Sigmoid colon (tissue), 4 donors: Measurements from ENCODE around the gene ZNF684.

Experiments
- CTCF ChIP-seq, 4 experiments: fragments of 450-650 bp in 3 of 4; fragments of 200-600 bp in 1 of 4; IDR thresholded peaks; one replicate each; pipeline ENCODE4 v1.5.1; 2016 to 2019; ENCODE audit warnings: antibody characterized with exemption in 4 of 4, mild to moderate bottlenecking in 3 of 4, moderate library complexity in 2 of 4
- POLR2A ChIP-seq, 2 donors: fragments of 450-650 bp; IDR thresholded peaks; one replicate each; pipeline ENCODE4 v1.6.1; 2016; ENCODE audit warnings: antibody characterized with exemption in 2 of 2, mild to moderate bottlenecking in 2 of 2, moderate library complexity in 2 of 2
- POLR2AphosphoS5 ChIP-seq, 4 donors: sonication (generic); formaldehyde crosslinking; IDR thresholded peaks; one replicate each; pipeline ENCODE4 v1.6.1; 2017; ENCODE audit warnings: antibody characterized with exemption in 4 of 4

GRCh38 chr1:40564506-40564905 lies 33.1 kb downstream of the ZNF684 start:
- TF ChIP-seq POLR2AphosphoS5 (IDR thresholded peaks at IDR 0.05) (no peak), POLR2A (IDR thresholded peaks at IDR 0.05) (no peak), CTCF (IDR thresholded peaks at IDR 0.05) (no peak)
